Stimulated activated CD8-positive, alpha-beta memory T cell treated with anti-CD3 and anti-CD28 coated beads, Interleukin-4, amount 100 ng/mL, for 48 hours (primary cell): ENCODE measurements around the gene LGR6.
A peak's percentile ranks its signal among the peaks of the same experiment; 100 is the strongest.
"Not testable (repeated sequence)": the region's sequence is repeated elsewhere in the genome, so short reads cannot be mapped to it uniquely, and the experiment has no call there.

ENCODE experiments used
- DNase-seq: peaks from one replicate; pipeline ENCODE4 v3.0.0-alpha.2; 2020

LGR6 gene

GRCh38 chr1:202160377-202160940 is 33.1 kb upstream of the LGR6 start, which contains the start of gene PTPN7:
Gene PTPN7 (minus strand): TSS chr1:202160602. CDS start chr1:202159402, 1,200 bp downstream.
- DNase-seq, result peak; percentile 95

GRCh38 chr1:202161151-202162046 is 32.2 kb upstream of the LGR6 start:
- peak; percentile 46 for DNase-seq

- peak; percentile 80 for DNase-seq
These were observed 31.6 kb upstream of the LGR6 start for GRCh38 chr1:202162047-202162417.

- DNase-seq, result peak; percentile 60
These were observed 30.9 kb upstream of the LGR6 start for GRCh38 chr1:202162418-202163280.

GRCh38 chr1:202163281-202164270 is 30.0 kb upstream of the LGR6 start:
- DNase-seq, result peak; percentile 49

GRCh38 chr1:202164271-202165037 is 29.1 kb upstream of the LGR6 start:
- peak; percentile 78 for DNase-seq

- DNase-seq, result peak; percentile 83
These were observed 28.2 kb upstream of the LGR6 start for GRCh38 chr1:202165267-202165941.

- peak; percentile 39 for DNase-seq
These were observed 27.4 kb upstream of the LGR6 start for GRCh38 chr1:202165942-202166843.

- DNase-seq, result not testable (repeated sequence)
These were observed 26.5 kb upstream of the LGR6 start for GRCh38 chr1:202167054-202167453.

- DNase-seq, result no peak
These were observed 25.7 kb upstream of the LGR6 start for GRCh38 chr1:202167708-202168415.

- no peak for DNase-seq
These were observed 24.7 kb upstream of the LGR6 start for GRCh38 chr1:202168861-202169260.

- DNase-seq, result no peak
These were observed 22.9 kb upstream of the LGR6 start for GRCh38 chr1:202170726-202171125.

- DNase-seq, result no peak
These were observed 22.1 kb upstream of the LGR6 start for GRCh38 chr1:202171292-202172014.

- DNase-seq, result no peak
These were observed 21.6 kb upstream of the LGR6 start for GRCh38 chr1:202172015-202172355.

GRCh38 chr1:202173993-202174392 is 19.6 kb upstream of the LGR6 start:
- no peak for DNase-seq

- DNase-seq, result no peak
These were observed 16.4 kb upstream of the LGR6 start for GRCh38 chr1:202176949-202177927.
